DND-41 (cell line): ENCODE measurements around the gene PRKCD.

Experiments
- ATAC-seq: fragments of 200-7000 bp; cut with Tn5 transposase; 3 replicates; pipeline ENCODE4 v1.9.1; 2021; ENCODE audit warnings: low read depth; ENCODE audit not compliant: insufficient read depth
- DNase-seq: peaks from one replicate; pipeline ENCODE4 v3.0.0-alpha.2; 2020
- H2AFZ ChIP-seq: 2 replicates; pipeline ENCODE4 v1.6.0; 2012; ENCODE audit warnings: low read depth, low read length
- H3K27ac ChIP-seq: 2 replicates; pipeline ENCODE4 v1.5.1; 2012; ENCODE audit warnings: low read length, inconsistent platforms
- H3K27me3 ChIP-seq: fragments of 200-600 bp; sonication (generic); 2 replicates; pipeline ENCODE4 v1.6.0; 2012; ENCODE audit warnings: low read length, mild to moderate bottlenecking, inconsistent platforms; ENCODE audit not compliant: insufficient read depth, poor library complexity
- H3K36me3 ChIP-seq: 2 replicates; pipeline ENCODE4 v1.5.1; 2012; ENCODE audit warnings: low read length, inconsistent platforms; ENCODE audit not compliant: insufficient read depth
- H3K4me1 ChIP-seq: 2 replicates; pipeline ENCODE4 v1.5.1; 2012; ENCODE audit warnings: mild to moderate bottlenecking, low read length; ENCODE audit not compliant: insufficient read depth
- H3K4me2 ChIP-seq: 2 replicates; pipeline ENCODE4 v1.6.0; 2012; ENCODE audit warnings: mild to moderate bottlenecking, moderate library complexity, low read length, inconsistent platforms; ENCODE audit not compliant: insufficient read depth
- H3K4me3 ChIP-seq, 2 experiments: fragments of 200-600 bp in 1 of 2; shearing (Covaris generic) in 1 of 2; 2 replicates each; pipeline ENCODE4 v1.5.1; 2012 to 2016; ENCODE audit warnings: inconsistent platforms in 2 of 2, low read length in 2 of 2, mild to moderate bottlenecking in 2 of 2, low read depth in 1 of 2, moderate library complexity in 1 of 2
- H3K79me2 ChIP-seq: 2 replicates; pipeline ENCODE4 v1.6.0; 2012; ENCODE audit warnings: low read length, inconsistent platforms; ENCODE audit not compliant: insufficient read depth
- H3K9ac ChIP-seq: 2 replicates; pipeline ENCODE4 v1.6.0; 2012; ENCODE audit warnings: low read depth, mild to moderate bottlenecking, inconsistent platforms, low read length, moderate library complexity
- H3K9me3 ChIP-seq: 2 replicates; pipeline ENCODE4 v1.5.1; 2012; ENCODE audit warnings: low read length, moderate library complexity, mild to moderate bottlenecking, inconsistent platforms; ENCODE audit not compliant: insufficient read depth, severe bottlenecking
- H4K20me1 ChIP-seq: 2 replicates; pipeline ENCODE4 v1.6.0; 2012; ENCODE audit warnings: low read length; ENCODE audit not compliant: insufficient read depth
- EZH2 ChIP-seq: IDR thresholded peaks from 3 replicates; pipeline ENCODE4 v1.6.1; 2012; ENCODE audit warnings: borderline replicate concordance, low read depth, mild to moderate bottlenecking, moderate library complexity, low read length, inconsistent platforms; ENCODE audit not compliant: severe bottlenecking
- TF ChIP-seq, protein P1 (sequence below): IDR thresholded peaks from 2 replicates; pipeline ENCODE4 v1.5.1; 2012; ENCODE audit warnings: borderline replicate concordance, low read length, moderate library complexity, mild to moderate bottlenecking; ENCODE audit not compliant: poor library complexity, severe bottlenecking; ENCODE audit errors: extremely low read depth

Gene PRKCD

DNA sequence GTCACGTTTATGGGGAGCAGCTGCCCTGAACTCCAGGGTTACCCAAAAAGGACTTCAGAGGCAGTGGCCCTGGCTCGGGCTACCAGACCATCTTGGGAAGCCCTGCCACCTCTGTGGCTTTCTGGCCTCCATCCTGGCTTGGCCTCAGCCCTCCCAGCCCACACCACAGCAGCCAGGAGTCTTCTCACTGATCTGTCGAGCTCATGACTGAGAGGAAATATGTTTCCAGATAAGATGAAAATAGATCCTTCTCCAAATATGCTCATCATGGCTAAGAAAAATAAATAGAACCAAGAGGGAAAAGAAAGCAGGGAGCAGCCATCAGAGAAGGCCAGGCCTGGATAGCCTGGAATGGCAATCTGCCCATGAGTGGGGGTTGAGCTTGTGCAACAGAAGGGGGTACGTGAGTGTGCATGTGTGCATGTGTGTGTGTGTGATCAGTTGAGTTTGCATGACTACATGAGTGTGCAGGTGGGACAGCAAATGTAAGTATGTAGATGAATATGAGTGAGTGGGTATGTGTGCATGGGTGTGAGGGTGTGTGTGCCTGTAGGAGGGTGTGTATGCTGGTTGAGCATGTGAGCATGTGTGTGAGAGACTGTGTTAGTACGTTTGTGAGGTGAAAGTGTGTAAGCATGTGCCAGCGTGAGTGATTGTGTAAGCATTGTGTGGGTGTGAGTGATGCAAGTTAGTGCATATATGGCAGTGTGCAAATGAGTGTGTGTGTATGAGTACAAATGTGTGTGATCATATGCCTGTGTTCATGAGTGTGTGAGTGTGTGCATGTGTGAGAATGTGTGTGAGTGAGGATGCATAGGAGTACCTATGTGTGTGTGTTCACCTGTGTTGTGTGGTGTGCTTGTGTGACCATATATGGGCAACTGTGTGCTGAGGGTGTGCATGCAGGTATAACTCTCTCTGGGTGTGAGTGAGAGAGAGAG is 20.8 kb upstream of the PRKCD start:
- Histone ChIP-seq H3K9me3 (no peaks in the 10 kb centered on the region), H3K27me3 (no peaks in the 10 kb centered on the region), H3K9ac (no peak overlapping the region), H3K4me1 (no peaks in the 10 kb centered on the region), H3K79me2 (no peaks in the 10 kb centered on the region), H2AFZ (no peak overlapping the region), H3K36me3 (no peaks in the 10 kb centered on the region), H3K27ac (no peak overlapping the region), H3K4me3 (no peak overlapping the region), H4K20me1 (no peaks in the 10 kb centered on the region), H3K4me2 (no peak overlapping the region)
- TF ChIP-seq, protein P1, sequence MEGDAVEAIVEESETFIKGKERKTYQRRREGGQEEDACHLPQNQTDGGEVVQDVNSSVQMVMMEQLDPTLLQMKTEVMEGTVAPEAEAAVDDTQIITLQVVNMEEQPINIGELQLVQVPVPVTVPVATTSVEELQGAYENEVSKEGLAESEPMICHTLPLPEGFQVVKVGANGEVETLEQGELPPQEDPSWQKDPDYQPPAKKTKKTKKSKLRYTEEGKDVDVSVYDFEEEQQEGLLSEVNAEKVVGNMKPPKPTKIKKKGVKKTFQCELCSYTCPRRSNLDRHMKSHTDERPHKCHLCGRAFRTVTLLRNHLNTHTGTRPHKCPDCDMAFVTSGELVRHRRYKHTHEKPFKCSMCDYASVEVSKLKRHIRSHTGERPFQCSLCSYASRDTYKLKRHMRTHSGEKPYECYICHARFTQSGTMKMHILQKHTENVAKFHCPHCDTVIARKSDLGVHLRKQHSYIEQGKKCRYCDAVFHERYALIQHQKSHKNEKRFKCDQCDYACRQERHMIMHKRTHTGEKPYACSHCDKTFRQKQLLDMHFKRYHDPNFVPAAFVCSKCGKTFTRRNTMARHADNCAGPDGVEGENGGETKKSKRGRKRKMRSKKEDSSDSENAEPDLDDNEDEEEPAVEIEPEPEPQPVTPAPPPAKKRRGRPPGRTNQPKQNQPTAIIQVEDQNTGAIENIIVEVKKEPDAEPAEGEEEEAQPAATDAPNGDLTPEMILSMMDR: no peak
- TF ChIP-seq EZH2: no peak
- ATAC-seq: no peak
- no peak for DNase-seq

DNA sequence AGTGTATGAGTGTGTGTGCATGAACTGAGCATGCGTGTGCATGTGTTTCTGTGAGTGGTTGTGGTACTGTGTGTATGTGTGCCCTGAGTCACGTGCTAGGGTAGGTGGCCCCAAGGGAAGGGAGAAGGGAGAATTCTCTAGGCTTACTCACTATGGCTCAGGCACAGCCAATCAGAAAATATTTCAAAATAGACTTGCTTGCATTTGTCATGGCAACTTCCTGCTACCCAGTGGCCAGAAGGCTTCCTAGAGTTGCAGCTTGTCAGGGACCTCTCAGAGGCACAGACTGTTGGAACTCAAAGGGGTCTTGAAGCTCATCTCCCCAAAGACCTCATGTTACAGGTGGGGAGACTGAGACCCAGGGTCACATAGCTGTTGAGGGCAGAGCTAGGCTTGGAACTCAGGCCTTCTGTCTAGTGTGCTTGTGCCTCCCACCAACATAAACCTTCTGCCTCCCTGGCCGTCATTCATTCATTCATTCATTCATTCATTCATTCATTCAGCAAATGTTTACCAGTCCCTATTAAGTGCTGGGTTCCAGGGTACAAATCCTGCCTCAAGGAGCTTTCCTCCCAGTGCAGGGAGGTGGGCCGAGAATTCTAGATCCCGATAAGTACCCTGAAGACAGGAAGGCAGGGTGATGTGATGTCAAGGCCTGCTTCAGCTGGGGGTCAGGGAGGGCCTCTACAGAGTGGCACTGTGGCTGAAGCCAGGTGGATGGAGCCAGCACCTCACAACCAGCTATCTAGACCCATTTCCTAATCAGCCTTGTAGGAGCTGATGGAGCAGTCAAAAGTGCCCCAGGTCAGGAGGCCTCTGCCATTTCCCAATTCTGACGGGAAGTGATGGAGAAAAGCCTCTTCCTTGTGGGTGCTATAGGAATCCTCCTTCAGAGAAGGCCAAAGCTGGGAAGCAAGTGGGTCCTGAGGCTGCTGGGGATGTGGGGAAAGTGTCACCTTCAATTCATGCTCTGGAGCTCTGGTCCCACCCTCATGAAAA is 19.9 kb upstream of the PRKCD start:
- Histone ChIP-seq H3K4me2 (no peak overlapping the region), H3K79me2 (no peaks in the 10 kb centered on the region), H3K9me3 (no peaks in the 10 kb centered on the region), H3K4me3 (no peak overlapping the region), H3K9ac (no peak overlapping the region), H3K27ac (no peak overlapping the region), H3K4me1 (no peaks in the 10 kb centered on the region), H2AFZ (no peak overlapping the region), H3K27me3 (no peaks in the 10 kb centered on the region), H4K20me1 (no peaks in the 10 kb centered on the region), H3K36me3 (no peaks in the 10 kb centered on the region)
- TF ChIP-seq, protein P1: no peak
- TF ChIP-seq EZH2: no peak
- no peak; the same call in 2 of the 3 replicates for ATAC-seq
- no peak for DNase-seq

DNA sequence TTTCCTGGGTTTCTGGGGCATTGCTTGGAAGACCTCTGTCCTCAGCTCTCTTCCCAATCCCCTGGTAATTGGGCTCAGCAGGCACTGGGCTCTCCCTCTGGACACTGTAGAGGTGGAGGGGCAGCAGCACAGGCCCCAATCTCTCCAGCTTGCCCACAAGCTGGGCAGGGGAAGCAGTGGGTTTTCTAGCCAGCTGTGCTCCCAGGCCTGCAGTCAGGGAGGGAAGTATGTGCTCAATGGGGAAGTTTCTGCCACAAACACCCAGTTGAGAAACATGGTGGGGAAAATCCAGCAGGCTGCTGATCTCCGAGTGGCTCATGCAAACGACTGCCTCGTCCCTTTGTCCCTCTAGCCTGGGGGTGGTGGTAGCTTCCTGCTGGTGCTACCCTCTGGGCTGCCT is 18.0 kb upstream of the PRKCD start:
- no peaks in the 10 kb centered on the region for H3K9me3 ChIP-seq
- no peak overlapping the region for H3K4me2 ChIP-seq
- no peak overlapping the region for H3K27ac ChIP-seq
- no peaks in the 10 kb centered on the region for H4K20me1 ChIP-seq
- H3K9ac ChIP-seq: no peak overlapping the region
- no peaks in the 10 kb centered on the region for H3K79me2 ChIP-seq
- H3K4me1 ChIP-seq: no peaks in the 10 kb centered on the region
- ATAC-seq (no peak), DNase-seq (no peak)
- no peak overlapping the region for H3K4me3 ChIP-seq
- H3K27me3 ChIP-seq: peaks cover 3% of the 10 kb centered on the region
- H3K36me3 ChIP-seq: no peaks in the 10 kb centered on the region
- no peak for TF ChIP-seq EZH2
- TF ChIP-seq, protein P1: no peak
- no peak overlapping the region for H2AFZ ChIP-seq
